ENCODE results near the gene SFTA2. TPM values are rescaled to one million over a fixed set of nuclear protein-coding genes. Genes with fewer than 3 reads are reported as not detected.

The SFTA2 gene
- total RNA-seq, 1 donor from 2014 or later: not detected

DNA sequence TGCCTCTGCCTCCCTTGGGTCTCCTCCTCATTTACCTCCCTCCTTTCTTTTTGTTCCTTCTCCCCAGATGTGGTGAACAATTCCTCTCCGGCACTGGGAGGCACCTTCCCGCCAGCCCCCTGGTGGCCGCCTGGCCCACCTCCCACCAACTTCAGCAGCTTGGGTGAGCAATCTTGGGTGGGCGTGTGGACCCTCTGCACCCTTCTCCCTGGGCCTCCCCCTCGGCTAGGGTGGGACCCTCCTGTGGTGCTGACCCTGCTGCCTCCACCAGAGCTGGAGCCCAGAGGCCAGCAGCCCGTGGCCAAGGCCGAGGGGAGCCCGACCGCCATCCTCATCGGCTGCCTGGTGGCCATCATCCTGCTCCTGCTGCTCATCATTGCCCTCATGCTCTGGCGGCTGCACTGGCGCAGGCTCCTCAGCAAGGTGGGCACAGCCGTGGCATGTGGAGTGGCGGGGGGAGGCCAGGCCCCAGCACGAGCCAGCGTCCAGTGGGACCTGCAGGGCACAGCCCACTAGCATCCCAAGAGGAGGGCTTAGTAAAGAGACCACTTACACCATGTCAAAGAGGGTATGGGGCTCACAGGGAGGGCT is 38.9 kb downstream of the SFTA2 start:
- FAIRE-seq: no peak

DNA sequence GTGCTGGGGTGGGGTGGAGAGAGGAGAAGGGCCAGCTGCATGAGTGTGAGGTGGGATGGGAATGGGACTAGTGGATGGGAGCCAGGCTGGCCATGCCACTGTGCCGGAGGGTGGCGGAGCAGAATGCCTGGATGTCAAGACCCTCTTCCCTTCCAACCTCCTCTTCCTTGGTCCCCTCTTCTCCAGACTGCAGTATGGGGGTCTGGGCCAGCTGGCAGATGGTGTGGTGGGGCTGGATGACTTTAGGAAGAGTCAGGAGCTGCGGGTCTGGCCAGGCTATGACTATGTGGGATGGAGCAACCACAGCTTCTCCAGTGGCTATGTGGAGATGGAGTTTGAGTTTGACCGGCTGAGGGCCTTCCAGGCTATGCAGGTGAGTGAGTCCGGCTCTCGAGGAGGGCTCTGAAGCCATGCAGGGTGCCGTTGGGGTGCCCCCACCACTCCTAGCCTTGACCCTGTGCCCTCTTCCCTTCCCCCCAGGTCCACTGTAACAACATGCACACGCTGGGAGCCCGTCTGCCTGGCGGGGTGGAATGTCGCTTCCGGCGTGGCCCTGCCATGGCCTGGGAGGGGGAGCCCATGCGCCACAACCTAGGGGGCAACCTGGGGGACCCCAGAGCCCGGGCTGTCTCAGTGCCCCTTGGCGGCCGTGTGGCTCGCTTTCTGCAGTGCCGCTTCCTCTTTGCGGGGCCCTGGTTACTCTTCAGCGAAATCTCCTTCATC is 40.0 kb downstream of the SFTA2 start:
- DNase-seq (ENCODE audit: low spot score in 2 of 2): no peak
- no peak for FAIRE-seq

More for the DNA sequence above, 38.9 kb downstream of the SFTA2 start:
- DNase-seq (ENCODE audit: low spot score in 2 of 2): no peak

DNA sequence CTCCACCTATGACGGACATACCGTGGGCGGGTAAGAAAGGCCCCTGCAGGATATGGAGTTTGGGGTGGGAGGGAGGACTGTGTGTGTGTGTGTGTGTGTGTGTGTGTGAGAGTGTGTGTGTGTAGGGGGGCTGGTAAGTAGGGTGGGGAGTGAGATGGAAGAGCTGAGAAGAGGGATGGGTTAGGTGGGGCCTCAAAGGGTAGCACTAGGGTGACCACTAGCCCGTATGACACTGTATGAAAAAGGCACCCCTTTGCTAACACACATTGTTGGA is 40.6 kb downstream of the SFTA2 start:
- FAIRE-seq (no peak), DNase-seq (ENCODE audit: low spot score in 2 of 2) (no peak)

DNA sequence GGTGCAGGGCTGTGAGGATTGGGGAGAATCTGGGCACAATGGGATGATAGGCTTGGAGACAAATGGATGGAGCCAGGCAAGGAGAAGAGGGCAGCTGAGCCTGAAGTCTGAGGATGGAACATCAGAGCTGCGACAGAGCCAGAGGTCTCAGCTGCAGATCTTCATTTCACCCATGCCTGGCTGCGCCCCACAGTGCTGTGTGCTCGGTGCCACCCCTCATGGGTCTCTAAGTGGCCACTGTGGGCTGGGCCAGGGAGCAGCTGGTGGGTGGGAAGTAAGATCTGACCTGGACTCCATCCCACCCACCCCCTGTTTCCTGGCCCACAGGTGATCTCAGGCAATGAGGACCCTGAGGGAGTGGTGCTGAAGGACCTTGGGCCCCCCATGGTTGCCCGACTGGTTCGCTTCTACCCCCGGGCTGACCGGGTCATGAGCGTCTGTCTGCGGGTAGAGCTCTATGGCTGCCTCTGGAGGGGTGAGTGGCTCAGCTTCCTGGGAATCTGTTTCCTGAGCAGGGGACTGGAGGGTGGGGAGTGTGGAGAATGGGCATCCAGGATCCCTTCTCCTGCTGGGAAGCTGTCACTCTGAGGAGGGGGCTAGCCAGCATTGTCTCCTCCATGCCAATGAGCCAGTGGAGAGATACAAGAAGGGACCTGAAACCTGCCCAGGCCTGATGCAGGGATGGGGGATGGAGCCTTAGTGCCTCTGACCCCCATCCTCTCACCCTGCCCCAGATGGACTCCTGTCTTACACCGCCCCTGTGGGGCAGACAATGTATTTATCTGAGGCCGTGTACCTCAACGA is 41.1 kb downstream of the SFTA2 start:
- no peak for FAIRE-seq
- DNase-seq (ENCODE audit: low spot score in 2 of 2): no peak

DNA sequence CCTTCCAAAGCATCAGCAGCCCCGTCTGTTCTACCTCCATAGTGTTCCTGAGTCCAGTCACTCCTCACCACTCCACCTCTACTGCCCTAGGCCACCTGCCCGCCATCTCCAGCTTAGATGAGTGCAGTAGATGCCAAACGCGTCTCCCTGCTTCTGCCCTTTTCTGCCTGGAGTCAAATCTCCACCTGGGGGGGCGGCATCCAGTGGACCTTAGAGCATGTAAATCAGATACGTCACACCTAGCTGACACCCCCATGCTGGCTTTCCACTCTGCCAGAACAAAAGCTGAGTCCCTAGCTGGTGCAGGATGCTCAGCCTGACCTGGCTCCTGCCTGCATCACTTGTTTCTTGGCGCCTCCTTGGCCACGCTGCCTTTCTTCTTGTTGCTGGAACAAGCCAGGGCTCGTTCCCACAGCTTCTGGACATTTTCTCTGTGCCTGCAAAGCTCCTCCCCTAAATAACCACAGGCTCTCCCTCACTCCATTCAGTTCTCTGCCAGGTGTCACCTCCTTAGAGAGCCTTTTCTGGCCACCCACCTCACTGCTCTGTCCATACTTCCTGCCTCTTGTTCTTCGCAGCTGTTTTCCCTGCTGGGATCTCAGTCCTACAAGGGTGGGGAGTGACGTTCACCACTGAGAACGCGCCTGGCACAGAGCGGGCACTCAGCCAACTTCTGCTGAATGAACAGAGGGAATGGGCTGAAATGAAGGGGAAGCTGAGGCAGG is 41.9 kb downstream of the SFTA2 start:
- FAIRE-seq (no peak), DNase-seq (ENCODE audit: low spot score in 2 of 2) (peak; percentile 72 to 73)

DNA sequence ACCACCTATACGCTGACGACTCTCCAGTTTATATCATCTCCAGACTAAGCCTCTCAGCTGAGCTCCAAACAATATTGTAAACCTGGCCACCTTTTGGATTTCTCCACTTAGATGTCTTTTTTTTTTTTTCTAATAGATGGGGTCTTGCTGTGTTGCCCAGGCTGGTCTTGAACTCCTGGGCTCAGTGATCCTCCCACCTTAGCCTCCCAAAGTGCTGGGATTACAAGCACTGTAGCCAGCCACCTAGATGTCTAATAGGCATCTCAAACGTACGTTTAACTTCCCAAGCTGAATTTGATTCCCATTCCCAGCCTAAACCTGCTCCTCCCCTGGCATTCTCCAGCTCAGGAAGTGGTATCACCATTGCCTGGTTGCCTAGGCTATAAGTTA is 42.5 kb downstream of the SFTA2 start:
- DNase-seq (ENCODE audit: low spot score in 2 of 2) (no peak), FAIRE-seq (no peak)

DNA sequence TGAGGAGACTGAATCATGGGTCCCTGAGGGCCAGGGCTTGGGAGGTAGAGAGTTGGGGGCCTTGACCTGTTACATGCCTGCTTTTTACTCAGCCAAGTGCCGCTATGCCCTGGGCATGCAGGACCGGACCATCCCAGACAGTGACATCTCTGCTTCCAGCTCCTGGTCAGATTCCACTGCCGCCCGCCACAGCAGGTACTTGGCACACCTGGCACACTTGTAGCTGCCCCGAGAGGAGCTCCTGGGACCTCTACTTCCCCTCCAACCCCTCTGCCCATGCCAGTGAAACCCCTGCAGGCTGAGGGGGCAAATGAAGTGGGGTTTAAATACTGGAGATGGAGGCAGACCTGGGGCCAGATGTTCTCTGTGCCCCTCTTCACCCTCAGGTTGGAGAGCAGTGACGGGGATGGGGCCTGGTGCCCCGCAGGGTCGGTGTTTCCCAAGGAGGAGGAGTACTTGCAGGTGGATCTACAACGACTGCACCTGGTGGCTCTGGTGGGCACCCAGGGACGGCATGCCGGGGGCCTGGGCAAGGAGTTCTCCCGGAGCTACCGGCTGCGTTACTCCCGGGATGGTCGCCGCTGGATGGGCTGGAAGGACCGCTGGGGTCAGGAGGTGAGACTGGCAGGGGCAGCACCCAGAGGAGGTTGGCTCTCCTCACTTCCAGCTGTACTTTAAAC is 43.0 kb downstream of the SFTA2 start:
- no peak for FAIRE-seq

DNA sequence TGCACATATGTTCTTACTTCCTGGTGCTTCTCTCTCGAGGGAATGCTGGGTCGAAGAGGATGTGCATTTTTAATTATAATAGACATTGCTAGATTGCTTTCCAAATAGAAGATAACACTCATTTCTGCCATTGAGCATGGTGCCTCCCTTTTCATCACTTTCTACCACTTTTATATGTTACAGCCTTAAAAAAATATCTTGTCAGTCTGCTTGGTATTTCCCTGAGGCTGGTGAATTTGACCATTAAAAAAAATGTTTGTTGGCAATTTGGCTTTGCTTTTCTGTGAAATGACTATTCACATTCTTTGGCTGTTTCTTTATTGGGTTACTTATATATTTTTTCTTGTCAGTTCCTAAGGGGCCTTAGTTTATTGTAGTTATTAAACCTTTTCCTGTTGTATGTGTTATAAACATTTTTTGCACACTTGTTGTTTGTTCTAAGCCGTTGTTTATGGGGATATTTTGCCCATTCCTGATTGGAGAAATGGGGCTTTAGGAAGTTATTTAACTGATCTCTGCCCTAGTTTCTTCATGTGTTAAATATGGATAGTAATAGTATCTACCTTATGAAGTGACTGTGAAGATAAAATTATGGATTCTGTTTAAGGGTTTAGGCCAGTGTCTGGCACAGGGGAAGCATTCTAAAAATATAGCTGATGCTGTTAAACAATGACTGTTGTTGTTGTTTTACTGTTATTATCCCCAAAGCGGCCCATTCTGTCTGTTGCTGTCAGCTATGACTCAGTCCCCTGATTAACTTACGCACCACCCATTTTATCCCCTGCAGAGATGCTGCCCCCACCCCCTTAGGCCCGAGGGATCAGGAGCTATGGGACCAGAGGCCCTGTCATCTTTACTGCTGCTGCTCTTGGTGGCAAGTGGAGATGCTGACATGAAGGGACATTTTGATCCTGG is 43.8 kb downstream of the SFTA2 start:
- DNase-seq (ENCODE audit: low spot score in 2 of 2) (peak in 1 of 2 donors; percentile 63), FAIRE-seq (no peak)

More for the DNA sequence above, 43.0 kb downstream of the SFTA2 start:
- no peak for DNase-seq (ENCODE audit: low spot score in 2 of 2)

DNA sequence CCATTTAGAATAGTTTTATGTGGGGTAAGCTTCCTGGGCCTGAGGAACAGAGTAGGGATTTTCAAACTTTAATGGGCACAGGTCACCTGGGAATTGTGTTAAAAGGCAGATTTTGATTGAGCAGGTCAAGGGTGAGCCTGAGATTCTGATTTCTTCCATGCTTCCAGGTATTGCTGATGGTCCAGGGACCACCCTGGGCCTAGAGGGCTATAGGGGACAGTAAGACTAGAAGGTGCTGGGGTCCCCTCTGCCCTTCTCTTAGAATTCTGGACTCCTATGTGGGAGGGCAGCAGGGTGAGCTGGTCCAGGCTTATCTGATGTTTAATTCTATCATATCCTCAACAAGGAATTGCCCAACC is 45.1 kb downstream of the SFTA2 start:
- FAIRE-seq (no peak), DNase-seq (ENCODE audit: low spot score in 2 of 2) (no peak)

DNA sequence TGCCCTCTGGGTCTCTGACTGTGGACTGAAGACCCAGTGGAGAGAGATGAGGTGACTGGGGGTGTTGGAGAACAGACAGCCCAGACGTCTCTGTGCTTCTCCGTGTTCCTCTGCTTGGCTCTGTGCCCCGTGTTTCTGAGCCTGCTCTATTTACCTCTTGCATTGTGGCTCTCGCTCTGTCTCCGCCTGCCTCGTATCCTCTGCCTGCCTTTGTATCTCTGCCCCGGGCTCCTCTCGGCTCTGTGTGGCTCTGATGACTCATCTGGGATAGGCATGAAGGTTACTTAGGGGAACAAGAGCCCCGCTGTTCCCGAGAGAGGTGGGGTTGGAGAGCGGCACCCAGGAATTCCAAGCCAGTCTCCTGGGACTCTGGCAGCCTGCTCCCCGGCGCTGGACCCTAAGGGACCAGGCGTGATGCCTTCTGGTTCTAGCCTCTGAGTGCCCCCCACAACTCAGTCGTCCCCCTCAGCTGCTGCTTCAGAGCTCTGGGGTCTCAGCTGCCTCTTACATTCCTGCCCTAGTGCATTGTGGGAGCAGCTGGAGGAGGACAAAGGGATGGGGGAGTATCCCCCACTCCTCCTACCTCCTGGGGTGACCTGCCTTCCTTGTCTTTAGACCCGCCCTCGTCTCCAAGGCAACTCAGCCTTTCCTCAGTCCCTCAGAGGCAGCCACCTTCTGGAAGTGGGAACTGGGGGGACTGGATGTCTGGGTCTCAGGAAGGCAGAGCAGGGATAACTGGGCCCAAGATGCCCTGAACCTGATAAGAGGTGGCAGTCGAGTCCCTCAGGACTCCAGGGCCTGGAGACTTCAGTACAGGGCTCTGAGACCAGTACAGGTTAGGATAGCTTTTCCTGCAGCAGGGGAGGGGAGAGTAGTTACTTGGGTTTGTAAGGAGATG is 45.7 kb downstream of the SFTA2 start:
- peak in 1 of 2 donors; percentile 81 for DNase-seq (ENCODE audit: low spot score in 2 of 2)
- no peak for FAIRE-seq

DNA sequence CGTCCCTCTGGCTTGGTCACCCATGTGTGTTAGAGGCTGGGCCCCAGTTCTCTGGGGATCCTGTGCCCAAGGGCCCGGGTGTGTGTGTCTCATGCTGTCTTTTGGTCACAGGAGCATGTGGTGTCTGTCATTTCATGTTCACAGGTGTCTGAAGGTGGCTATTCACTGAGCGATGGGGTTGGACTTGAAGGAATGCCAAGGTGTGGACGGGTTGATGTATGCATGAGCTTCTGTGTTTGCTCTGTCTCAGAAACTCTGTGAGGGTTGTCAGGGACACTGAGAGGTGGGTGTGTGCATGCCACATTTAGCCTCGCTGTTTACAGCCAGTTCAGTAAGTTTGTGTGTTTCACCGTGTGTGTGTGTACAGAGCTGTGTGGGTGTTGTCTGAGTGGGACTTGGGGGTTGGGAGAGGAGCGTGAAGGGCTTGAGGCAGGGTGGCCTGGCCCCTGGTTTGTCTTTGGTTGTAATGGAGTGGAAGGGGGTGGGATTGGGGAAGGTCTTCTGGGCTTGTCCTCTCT is 46.4 kb downstream of the SFTA2 start:
- DNase-seq (ENCODE audit: low spot score in 2 of 2) (peak in 1 of 2 donors; percentile 51), FAIRE-seq (no peak)

DNA sequence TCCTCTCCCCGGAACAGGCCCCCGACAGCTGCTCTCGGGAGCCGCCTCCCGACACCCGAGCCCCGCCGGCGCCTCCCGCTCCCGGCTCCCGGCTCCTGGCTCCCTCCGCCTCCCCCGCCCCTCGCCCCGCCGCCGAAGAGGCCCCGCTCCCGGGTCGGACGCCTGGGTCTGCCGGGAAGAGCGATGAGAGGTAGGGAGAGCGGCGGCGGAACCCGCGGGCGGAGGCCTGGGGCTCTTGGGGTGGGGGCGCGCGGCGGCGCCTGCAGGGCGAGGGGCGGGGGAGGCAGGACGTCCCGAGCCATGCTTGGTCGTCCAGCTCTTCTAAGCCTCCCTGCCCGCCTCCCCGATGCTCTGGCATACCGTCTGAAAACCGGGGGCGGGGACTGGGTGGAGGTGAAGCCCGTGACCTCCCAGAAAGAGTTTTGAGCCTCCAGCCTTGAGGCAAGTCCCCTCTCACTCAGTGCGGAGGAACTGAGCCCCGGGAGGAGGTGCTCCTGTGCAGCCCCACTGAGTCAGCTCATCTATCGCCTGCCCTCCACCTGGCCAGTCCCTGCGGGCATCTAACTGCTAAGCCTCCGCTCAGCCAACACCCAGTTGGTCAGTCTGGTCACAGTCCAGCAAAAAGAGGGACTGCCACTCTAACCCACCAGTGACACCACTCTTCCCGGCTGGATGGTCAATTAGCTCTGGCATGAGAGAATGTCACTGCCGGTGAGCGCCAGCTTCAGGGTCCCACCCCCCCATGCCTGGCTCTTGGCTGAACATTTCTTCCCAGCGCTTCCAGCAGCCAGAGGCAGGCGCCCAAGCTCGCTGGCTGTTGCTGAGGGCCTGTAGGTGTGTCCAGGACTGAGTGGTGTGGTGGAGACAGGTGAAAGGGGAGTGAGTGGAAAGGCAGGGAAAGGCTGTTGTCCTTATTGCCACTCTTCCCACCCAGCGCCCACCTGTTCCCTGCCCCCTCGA is 47.2 kb downstream of the SFTA2 start:
- DNase-seq (ENCODE audit: low spot score in 2 of 2) (peak in 1 of 2 donors; percentile 62), FAIRE-seq (no peak)

DNA sequence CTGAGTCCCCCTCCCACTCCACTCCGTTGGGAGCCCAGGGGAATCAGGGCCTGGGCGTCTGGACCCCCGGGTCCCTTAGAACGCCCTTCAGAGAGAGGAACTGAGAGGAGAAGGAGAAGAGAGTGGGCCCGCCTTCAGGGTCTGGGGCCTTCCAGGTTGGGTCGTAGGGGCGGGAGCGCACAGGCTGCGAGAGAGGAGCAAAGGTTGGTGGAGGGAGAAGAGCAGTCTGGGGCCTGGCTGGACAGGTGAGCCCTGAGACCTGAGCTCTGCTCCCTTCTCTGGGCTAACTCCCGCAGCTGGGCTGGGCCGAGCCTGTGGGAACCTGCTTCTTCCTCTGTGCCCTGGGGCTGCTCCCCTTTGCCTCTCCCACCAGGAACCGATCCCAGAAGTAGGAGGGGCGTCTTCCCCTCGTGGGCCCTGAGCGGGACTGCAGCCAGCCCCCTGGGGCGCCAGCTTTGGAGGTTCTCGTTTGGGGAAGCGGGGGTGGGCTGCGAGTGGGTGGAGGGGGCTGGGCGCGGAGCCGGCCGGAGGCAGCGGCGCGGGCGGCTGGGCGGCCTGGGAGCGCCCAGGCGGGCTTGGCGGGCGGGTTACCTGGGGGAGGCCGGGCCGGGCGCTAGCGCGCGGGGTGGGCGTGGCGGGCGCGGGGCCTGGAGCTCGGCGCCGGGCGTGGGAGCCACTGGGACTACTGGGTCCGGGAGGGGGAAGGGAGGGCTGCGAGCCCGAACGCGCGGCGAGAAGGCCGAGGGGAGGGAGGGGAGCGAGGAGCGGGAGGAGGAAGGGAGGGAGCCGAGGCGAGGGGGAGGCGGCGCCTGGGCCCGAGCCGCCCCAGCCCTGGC is 48.1 kb downstream of the SFTA2 start, which contains the start of gene DDR1:
TSS of gene DDR1 (plus strand) at position 835 of the 836 bp plus-strand sequence. CDS start 4,211 bp downstream, outside the sequence.
- no peak for FAIRE-seq
- DNase-seq (ENCODE audit: low spot score in 2 of 2): peak; percentile 90 to 95

DNA sequence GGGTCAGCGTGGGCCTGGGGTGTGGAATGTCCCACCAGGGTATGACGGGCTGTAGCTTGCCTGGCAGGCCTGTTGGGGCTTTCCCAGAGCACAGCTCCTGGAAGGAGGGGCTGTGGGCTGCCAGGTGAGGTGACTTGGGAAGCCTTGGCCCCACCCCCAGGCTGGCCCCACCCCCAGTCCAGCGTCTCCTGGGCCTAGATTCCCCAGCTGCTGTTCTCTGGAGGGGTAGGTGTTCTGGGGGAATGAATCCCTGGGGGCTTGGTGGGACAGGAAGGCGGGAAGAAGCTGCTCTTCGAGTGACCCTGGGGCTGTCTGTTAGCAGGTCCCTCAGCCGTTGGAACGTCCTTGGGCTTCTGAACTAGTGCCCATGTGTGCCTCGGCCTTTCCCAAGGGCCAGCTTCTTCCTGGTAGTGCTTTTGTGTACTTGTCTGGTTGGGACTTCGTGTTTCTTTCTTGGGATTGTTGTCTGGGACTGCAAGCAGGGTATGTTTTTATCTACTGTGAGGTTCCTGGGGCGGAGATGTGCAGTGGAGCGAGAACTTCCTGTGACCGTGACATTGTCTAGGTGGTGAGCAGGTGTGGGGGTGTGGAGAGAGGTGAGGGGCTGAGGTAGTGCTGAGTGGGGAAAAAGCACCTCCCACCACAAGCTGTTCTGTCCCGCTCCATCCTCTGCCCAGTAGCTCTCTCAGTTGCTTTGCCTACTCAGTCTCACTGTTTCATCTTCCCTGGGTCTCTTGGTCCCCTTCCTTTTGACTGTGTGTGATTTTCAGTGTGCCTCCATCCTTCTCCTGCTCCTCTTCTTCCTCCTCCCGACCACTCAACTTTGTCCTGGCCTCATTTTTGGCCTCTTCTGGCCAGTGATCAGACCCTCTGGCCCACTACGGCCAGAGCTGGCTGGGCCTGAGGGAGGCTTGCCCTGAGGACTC is 48.9 kb downstream of the SFTA2 start:
- no peak for FAIRE-seq
- DNase-seq (ENCODE audit: low spot score in 2 of 2): peak in 1 of 2 donors; percentile 30

DNA sequence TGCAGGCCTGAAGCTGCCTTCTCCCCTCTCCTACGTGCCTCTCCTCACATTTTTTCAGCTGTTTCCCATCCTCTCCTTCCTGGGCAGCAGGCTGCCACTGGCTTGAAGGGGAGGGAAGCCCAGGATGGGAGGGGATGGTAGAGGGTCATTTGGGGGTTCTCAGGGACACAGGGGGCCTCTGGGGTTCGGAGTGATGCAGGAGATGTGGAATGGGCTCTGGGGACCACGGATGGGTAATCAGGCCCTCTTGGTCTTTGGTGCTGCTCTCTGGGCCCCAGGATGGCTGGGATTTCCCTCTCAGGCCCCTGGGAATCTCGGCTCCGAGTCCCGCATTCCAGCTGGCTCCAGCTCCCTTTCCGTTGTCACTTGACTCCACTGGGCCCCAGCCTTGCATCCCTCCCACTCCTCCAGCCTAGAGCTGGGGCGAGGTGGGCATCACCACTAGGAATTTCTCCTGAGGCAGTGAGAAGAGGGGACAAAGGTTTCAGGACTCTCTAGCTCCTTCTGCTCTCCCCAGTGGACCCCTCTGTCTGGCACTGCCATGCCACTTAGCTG is 49.7 kb downstream of the SFTA2 start:
- no peak for FAIRE-seq
- no peak for DNase-seq (ENCODE audit: low spot score in 2 of 2)

All from frontal cortex (tissue), 4 donors.